ENCODE measurements around the gene PSMA6.
"Not testable (repeated sequence)": the region's sequence is repeated elsewhere in the genome, so short reads cannot be mapped to it uniquely, and the experiment has no call there.

The PSMA6 gene

DNA sequence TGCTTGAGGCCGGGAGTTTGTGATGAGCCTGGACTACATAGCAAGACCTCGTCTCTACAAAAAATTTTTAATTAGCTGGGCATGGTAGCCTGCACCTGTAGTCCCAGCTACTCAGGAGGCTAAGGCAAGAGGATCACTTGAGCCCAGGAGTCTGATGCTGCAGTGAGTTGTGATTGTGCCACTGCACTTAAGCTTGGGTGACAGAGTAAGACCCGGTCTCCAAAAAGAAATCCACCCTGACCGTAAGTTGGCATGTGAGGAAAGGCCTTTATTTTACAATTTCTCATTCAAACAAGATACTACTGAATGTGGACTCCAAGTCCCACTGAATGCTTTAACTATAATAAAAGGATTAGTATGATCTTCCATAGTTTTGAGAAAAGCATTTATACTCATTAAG lies 27.3 kb downstream of the PSMA6 start:
- DNase-seq, result no peak

GRCh38 chr14:35320472-35320871 lies 28.3 kb downstream of the PSMA6 start:
- DNase-seq, result peak in 1 of 51 donors; percentile 5

- DNase-seq, result no peak
Observed at GRCh38 chr14:35326375-35326774, 34.2 kb downstream of the PSMA6 start.

DNA sequence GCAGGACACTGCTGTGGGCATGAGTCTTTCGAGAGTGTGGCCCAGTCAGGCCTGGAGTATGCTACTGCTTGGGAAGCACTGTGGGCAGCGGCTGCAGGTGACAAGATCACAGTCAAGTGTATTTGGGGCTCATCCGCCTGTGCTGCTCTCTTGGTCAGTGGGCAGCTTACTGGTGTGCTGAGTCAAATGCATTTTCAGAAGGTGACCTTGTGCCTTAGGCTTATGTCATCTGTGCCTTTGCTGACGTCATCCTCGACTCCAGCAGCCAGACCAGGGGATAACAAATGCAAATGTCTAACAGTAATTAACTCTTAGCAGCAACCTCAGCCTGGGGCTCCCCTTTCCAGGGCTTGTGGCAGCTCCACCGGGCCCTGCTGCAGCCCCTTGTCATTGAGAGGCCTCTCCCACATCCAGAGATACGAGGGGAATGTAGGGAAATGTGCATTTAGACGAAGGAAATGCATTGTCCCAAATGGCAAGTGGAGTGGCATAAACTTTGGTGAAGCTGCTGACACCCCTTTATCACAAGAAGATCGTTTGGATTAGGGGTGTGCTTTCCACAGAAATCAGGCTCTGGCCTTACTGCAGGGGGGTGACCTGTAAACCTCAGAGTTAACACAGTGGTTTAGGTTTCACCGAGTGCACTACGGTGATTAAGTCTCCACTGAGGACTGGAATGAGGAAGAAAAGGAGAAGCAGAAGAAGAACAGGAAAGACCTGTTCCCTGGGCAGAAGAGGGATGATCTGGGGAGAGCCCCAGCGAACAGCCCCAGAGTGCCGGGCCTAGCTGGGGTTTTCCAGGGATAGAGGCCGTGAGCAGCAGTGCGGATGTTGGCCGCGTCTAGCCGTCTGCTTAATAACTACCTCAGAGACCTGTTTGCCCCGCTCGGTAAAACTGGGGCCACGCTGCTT lies 39.7 kb downstream of the PSMA6 start:
- no peak for DNase-seq

DNA sequence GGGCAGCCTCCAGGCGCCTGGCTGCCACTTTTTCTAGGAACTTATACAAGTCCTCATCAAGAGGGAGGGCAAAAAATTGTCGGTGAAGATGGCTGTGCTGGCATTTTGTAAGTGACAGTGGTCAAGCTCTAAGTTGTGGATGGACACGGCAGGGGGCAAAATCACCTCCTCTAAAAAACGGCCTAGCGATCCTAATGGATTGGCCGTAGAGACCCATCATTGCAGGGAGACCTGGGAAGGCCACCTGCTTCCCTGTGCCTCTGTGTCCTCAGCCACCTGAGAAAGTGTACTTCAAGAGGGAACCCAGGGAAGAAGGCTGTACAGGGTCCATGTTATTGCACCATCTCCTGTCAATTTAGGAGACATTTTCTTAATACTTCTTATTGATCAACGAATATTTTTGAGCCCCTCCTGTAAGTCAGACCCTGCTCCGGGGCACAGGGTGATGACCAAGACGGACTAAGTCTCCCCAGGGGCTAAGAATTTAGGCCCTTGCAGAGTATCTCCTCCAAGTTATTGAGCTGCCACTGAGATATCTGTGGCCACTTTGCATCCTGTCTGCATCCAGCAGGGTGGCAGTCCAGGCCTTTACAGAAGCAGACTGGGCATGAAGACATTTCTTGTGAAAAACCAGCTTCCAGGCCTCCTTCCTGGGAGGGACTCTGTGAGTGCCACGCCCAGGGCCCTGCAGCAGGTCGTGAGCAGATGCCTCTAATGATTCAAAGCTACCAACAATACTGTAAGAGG lies 40.5 kb downstream of the PSMA6 start:
- no peak for DNase-seq

- no peak for DNase-seq
Observed at GRCh38 chr14:35333264-35333730, 41.1 kb downstream of the PSMA6 start.

DNA sequence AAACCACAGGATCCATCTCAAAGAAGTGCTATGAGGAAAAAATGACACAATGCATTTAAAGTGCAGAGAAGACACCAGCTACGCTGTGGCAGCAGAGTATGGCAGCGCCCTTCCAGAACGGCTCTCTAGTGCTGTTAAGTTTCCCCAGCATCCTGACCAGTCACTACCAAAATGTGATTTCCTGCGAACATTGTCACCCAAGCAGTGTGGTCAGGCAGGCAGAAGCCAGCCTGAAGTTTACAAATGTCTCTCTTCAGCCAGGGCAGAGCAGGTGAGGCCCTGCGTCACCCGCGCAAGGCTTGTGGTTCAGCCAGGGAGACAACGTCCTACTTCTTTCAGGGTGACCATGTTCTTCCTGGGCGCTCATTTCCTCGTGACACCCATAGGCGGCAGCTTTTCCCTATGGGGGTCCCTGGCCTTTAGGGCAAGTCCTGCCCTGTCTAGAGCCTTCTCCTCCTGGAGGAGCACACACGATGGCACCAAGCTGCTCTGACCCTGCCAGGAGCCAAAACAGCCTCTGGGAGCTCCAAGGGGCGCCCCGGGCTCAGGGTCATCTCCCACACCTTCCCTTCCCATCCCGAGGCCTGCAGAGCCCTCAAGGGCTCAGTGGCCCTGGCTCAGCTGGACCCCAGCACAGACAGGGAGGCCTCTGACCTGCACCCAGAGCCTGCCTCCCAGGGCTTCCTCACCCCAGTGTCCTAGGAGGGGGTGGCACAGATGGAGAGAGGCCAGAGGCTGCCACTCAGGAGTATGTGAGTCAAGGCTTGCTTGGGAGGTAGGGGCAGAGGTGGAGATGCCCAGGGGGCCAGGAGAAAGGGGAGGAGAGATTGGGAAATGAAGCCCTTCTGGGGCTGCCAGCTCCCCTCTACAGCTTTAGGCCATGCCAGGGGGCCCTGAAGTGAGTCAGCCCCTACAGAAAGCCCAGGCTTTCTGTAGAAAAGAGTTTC lies 41.9 kb downstream of the PSMA6 start:
- DNase-seq, result no peak

GRCh38 chr14:35335388-35336092 lies 43.4 kb downstream of the PSMA6 start:
- DNase-seq, result no peak

- DNase-seq, result not testable (repeated sequence)
Observed at GRCh38 chr14:35336171-35336493, 44.0 kb downstream of the PSMA6 start.

GRCh38 chr14:35336494-35337268 lies 44.5 kb downstream of the PSMA6 start:
- peak in 30 of 51 donors; percentile 11 to 70 (median 34) for DNase-seq

GRCh38 chr14:35337269-35338255 lies 45.4 kb downstream of the PSMA6 start:
- no peak for DNase-seq

DNA sequence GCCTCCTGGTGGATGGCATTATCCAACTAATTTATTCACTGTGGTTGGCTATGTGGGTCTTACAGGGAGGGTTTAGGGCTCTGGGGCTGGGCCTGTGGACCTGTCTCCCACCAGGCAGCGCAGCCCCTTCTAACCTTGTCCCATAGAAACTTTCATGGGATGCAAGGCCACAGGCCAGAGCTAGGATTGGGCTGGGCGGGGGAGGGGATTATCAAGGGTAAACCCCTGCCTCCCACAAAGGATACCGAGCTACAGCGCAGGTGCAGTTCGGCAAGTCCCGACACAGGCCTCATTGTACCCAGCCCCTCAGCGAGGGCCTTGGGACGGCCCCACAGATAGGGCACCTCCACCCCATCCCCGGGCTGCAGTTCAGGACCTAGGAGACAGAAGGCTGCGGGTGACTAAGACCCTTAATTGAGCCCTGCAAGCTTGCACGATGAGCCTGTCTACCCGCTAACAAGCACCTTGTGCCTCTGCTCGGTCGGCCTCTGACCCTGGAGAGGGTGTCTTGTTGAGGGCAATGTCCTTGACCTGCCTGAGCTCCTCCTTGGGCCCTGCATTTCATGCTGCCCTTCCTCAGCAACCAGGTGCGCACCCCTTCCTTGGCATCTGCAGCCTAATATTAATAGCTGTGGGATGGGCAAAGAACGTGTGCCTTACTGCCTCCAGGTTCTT lies 46.7 kb downstream of the PSMA6 start:
- DNase-seq, result no peak

- peak in 2 of 51 donors; percentile 22 to 23 for DNase-seq
Observed at GRCh38 chr14:35339761-35340406, 47.7 kb downstream of the PSMA6 start.

DNA sequence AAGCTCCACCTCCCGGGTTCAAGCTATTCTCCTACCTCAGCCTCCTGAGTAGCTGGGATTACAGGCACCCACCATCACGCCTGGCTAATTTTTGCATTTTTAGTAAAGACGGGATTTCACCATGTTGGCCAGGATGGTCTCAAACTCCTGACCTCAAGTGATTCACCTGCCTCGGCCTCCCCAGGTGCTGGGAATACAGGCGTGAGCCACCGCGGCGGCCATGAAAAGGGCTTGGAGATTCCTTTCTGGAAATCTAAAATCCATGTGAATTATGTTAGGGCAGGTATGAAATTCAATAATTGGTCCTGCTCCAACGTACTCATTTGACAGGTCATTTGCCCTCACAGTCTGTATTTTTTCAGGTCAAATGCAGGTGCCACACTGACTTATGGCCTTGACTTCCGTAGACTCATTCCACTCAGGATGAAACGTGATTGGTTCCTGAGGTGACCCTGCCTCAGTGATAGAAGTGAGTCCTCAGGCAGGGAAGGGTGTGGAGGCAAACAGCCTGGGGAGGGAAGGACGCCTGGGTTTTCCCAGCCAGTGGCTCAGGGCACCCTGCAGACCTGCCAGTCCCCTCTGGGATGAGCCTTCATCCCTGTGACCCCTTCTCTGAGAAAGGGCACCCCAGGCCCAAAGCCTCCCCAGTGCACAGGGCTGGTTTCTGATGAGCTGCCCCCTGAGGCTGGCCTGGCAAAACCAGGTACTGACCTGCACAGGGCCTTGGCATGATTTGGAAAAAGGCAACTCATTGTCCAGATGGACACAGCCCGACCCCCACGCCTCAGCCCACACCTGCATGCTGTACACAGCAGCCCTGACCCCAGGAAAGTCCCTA lies 48.7 kb downstream of the PSMA6 start:
- DNase-seq, result no peak

- peak in 1 of 51 donors; percentile 35 for DNase-seq
Observed at GRCh38 chr14:35341454-35341750, 49.2 kb downstream of the PSMA6 start.

GRCh38 chr14:35341751-35342488 lies 49.7 kb downstream of the PSMA6 start:
- peak in 50 of 51 donors; percentile 54 to 99 (median 91) for DNase-seq
